Measurements from ENCODE around the gene HERC3.

Gene HERC3

DNA sequence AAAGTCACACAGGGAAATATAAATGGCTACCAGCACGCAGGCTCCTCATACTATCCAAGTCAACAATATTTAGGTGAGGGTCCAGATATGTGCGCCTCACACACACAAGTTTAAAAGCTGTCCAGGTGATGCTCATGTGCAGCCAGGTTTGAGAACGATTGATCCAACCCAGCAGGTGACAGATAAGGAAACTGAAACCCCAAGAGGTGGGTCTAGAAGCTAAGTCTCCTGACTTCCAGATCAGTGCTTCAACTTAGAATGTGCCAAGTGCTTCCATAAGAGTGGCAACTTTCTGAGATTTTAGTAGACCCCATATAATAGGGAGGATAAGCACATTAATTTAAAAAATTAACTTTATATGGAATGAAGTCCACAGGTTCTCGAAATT, 159.8 kb downstream of the HERC3 start:
- DNase-seq: no peak

- no peak for DNase-seq
These were observed 160.5 kb downstream of the HERC3 start for GRCh38 chr4:88752754-88753153.

- no peak for DNase-seq
These were observed 161.6 kb downstream of the HERC3 start for GRCh38 chr4:88753658-88754571.

DNA sequence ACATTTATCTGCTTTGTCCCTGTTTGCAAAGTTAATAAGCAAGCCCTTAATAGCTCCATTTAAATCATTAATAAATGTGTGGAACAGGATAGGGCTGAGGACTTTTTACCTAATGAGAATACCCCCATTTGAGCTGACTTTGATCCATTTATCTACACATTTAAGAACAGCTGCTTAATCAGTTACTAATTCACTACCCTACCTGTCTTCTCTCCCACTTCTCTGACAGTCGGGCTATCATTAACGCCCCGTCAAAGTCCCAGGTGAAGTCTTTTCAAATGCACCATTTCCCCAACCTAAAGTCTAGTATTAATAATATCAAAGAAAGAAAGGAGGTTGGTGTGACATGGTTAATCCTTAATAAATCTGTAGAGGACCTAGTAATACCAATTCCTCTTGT, 162.5 kb downstream of the HERC3 start:
- no peak for DNase-seq

- no peak for DNase-seq
These were observed 163.2 kb downstream of the HERC3 start for GRCh38 chr4:88755454-88755853.

GRCh38 chr4:88756149-88756548, 163.9 kb downstream of the HERC3 start:
- no peak for DNase-seq

- DNase-seq: no peak
These were observed 164.8 kb downstream of the HERC3 start for GRCh38 chr4:88757067-88757466.

DNA sequence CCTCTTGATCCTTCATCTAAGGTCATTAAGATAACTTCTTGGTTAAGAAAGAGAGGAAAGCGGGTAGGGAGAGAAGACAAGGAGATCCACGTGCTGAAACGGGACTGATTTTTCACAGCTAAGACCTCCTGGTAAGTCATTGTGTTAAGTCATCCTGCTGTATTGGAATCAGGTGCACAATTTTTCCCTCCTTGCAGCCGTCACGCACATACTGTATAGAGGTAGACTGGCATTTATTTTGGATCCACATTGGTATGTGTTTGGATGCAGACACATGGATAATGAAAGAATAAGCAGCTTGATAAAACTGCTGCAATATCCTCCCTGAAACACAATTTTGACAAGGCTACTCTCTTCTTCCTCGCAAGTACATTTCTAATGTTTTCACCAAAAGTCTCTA, 165.5 kb downstream of the HERC3 start:
- DNase-seq: no peak
